ENCODE measurements around the gene C1orf87.

DNA sequence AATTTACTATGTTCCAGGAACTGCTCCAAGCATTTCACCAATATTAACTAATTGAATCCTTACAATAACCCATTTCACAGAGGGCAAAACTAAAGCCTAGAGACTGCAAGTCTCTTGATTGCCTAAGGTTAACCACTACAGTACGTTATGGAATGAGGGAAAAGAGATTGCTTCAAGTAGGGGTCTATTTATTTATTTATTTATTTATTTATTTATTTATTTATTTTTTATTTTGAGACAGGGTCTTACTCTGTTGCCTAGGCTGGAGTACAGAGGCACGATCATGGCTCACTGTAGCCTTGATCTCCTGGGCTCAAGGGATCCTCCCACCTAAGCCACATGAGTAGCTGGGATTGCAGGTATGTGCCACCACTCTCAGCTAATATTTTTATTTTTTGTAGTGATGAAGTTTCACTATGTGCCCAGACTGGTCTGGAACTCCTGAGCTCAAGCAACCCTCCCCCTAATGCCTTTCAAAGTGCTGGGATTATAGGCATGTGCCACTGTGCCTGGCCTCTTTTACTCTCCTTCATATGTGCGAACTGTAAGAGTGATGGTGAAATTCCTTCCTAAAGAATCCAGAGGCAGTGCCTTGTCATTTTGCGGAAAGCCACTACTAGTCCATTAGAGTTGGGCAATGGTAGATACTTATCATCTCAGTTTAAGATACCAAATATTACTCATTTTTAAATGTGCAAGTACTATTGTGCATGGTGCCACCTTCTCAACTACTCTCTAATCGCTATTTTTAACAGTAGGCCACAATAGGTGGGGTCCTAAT lies 81.3 kb downstream of the C1orf87 start:
- TF ChIP-seq, protein P1, sequence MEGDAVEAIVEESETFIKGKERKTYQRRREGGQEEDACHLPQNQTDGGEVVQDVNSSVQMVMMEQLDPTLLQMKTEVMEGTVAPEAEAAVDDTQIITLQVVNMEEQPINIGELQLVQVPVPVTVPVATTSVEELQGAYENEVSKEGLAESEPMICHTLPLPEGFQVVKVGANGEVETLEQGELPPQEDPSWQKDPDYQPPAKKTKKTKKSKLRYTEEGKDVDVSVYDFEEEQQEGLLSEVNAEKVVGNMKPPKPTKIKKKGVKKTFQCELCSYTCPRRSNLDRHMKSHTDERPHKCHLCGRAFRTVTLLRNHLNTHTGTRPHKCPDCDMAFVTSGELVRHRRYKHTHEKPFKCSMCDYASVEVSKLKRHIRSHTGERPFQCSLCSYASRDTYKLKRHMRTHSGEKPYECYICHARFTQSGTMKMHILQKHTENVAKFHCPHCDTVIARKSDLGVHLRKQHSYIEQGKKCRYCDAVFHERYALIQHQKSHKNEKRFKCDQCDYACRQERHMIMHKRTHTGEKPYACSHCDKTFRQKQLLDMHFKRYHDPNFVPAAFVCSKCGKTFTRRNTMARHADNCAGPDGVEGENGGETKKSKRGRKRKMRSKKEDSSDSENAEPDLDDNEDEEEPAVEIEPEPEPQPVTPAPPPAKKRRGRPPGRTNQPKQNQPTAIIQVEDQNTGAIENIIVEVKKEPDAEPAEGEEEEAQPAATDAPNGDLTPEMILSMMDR (IDR thresholded peaks at IDR 0.05): no peak
- no peak for TF ChIP-seq POLR2A (IDR thresholded peaks at IDR 0.05)
